ENCODE data around the gene SYNPO. TPM values are rescaled to one million over a fixed set of nuclear protein-coding genes. Genes with fewer than 3 reads are reported as not detected.
A peak's percentile ranks its signal among the peaks of the same experiment; 100 is the strongest.

The SYNPO gene
- polyA plus RNA-seq, 1 experiment: 10.1 TPM

- no peak for DNase-seq (ENCODE audit: low read depth, low spot score)
- Histone ChIP-seq H3K9me3 (ENCODE audit: control insufficient read depth, insufficient read depth, low read length) (no peaks in the 10 kb centered on the region), H3K4me3 (ENCODE audit: low read depth, low read length) (no peak overlapping the region), H3K27me3 (ENCODE audit: control insufficient read depth, insufficient read depth, low read length) (peaks cover 4% of the 10 kb centered on the region), H3K27ac (ENCODE audit: low read depth, low read length) (peak overlapping the region; percentile 52)
- CTCF ChIA-PET: no interaction called here
- POLR2A ChIA-PET: no interaction called here
- no peak for TF ChIP-seq CTCF (IDR thresholded peaks at IDR 0.05; ENCODE audit: low read depth, low read length)
Measured at GRCh38 chr5:150615141-150615699, 25.2 kb upstream of the SYNPO start.

GRCh38 chr5:150616024-150616470, 24.4 kb upstream of the SYNPO start:
- Histone ChIP-seq H3K4me3 (ENCODE audit: low read depth, low read length) (no peak overlapping the region), H3K9me3 (ENCODE audit: control insufficient read depth, insufficient read depth, low read length) (no peaks in the 10 kb centered on the region), H3K27ac (ENCODE audit: low read depth, low read length) (no peak overlapping the region), H3K27me3 (ENCODE audit: control insufficient read depth, insufficient read depth, low read length) (peaks cover 4% of the 10 kb centered on the region)
- POLR2A ChIA-PET: no interaction called here
- no peak for DNase-seq (ENCODE audit: low read depth, low spot score)
- no peak for TF ChIP-seq CTCF (IDR thresholded peaks at IDR 0.05; ENCODE audit: low read depth, low read length)
- CTCF ChIA-PET: interaction anchor here (1.3 kb wide), 1 partner anchor 186 kb away, joined by 3 read pairs; no protein-coding TSS in a partner anchor

GRCh38 chr5:150616506-150616905, 24.0 kb upstream of the SYNPO start:
- H3K9me3 ChIP-seq (ENCODE audit: control insufficient read depth, insufficient read depth, low read length): no peaks in the 10 kb centered on the region

GRCh38 chr5:150618163-150618562, 22.3 kb upstream of the SYNPO start:
- TF ChIP-seq CTCF (IDR thresholded peaks at IDR 0.05; ENCODE audit: low read depth, low read length): no peak
- POLR2A ChIA-PET: interaction anchor here (0.6 to 1.3 kb wide), 4 partner anchors 20 to 191 kb away, joined by 3 to 4 read pairs (median 3); no protein-coding TSS in a partner anchor
- Histone ChIP-seq H3K27ac (ENCODE audit: low read depth, low read length) (no peak overlapping the region), H3K9me3 (ENCODE audit: control insufficient read depth, insufficient read depth, low read length) (no peaks in the 10 kb centered on the region), H3K4me3 (ENCODE audit: low read depth, low read length) (no peak overlapping the region), H3K27me3 (ENCODE audit: control insufficient read depth, insufficient read depth, low read length) (no peaks in the 10 kb centered on the region)
- no peak for DNase-seq (ENCODE audit: low read depth, low spot score)
- CTCF ChIA-PET: interaction anchor here (1.1 kb wide), 1 partner anchor 56 kb away, joined by 3 read pairs; no protein-coding TSS in a partner anchor

More at GRCh38 chr5:150616506-150616905, 24.0 kb upstream of the SYNPO start:
- no peak for DNase-seq (ENCODE audit: low read depth, low spot score)
- POLR2A ChIA-PET: no interaction called here
- Histone ChIP-seq H3K27ac (ENCODE audit: low read depth, low read length) (no peak overlapping the region), H3K27me3 (ENCODE audit: control insufficient read depth, insufficient read depth, low read length) (peaks cover 4% of the 10 kb centered on the region), H3K4me3 (ENCODE audit: low read depth, low read length) (no peak overlapping the region)
- no peak for TF ChIP-seq CTCF (IDR thresholded peaks at IDR 0.05; ENCODE audit: low read depth, low read length)
- CTCF ChIA-PET: interaction anchor here (1.3 kb wide), 1 partner anchor 185 kb away, joined by 3 read pairs; no protein-coding TSS in a partner anchor

GRCh38 chr5:150618588-150619281, 21.7 kb upstream of the SYNPO start:
- Histone ChIP-seq H3K9me3 (ENCODE audit: control insufficient read depth, insufficient read depth, low read length) (no peaks in the 10 kb centered on the region), H3K27me3 (ENCODE audit: control insufficient read depth, insufficient read depth, low read length) (no peaks in the 10 kb centered on the region), H3K4me3 (ENCODE audit: low read depth, low read length) (no peak overlapping the region), H3K27ac (ENCODE audit: low read depth, low read length) (peak overlapping the region; percentile 31)
- DNase-seq (ENCODE audit: low read depth, low spot score): no peak
- ChIA-PET CTCF (interaction anchor here (0.8 to 1.1 kb wide), 3 partner anchors 56 to 160 kb away, joined by 3 to 4 read pairs (median 3); no protein-coding TSS in a partner anchor), POLR2A (interaction anchor here (0.6 to 1.3 kb wide), 8 partner anchors 19 to 1130 kb away, joined by 3 to 7 read pairs (median 3); partner anchors contain the start of genes RBM22 and SYNPO)
- TF ChIP-seq CTCF (IDR thresholded peaks at IDR 0.05; ENCODE audit: low read depth, low read length): no peak
